Measurements from ENCODE around the gene NEK8.

The NEK8 gene

GRCh38 chr17:28744972-28745785 lies 16.6 kb downstream of the NEK8 start:
- no peak for DNase-seq (ENCODE audit: low read depth)

DNA sequence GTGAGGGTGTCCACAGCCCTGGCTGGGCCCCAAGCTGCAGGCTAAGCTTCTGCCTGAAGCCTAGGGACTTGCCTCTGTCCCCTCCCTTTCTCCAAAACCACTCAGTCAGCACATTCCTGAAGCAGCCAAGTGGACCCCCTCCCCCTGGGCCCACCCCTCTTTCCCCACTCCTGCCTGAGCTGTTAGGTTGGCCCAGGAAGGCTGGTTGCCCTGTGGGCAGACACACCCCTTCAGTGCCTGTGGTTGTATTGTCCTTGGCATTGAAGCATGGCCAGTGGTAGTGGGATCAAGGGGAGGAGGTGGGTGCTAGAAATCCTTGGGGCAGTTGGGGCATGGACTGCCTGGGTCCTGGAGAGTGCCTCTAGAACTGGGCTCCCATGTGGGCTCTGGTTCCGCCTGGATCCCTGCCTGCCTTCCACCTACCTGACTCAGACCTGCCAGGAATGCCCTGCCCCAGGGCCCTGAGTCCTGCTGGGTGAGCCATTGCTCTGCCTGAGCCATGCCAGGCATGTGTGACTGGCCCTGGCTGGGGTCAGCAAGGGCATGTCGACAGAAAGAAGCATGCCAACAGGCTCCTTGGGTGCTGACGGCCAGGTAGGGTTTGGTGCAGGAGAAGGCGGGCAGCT lies 17.3 kb downstream of the NEK8 start:
- no peak for DNase-seq (ENCODE audit: low read depth)

GRCh38 chr17:28746611-28747050 lies 18.0 kb downstream of the NEK8 start:
- DNase-seq (ENCODE audit: low read depth) = no peak

- no peak for DNase-seq (ENCODE audit: low read depth)
Measured at GRCh38 chr17:28747051-28747691, 18.6 kb downstream of the NEK8 start.

DNA sequence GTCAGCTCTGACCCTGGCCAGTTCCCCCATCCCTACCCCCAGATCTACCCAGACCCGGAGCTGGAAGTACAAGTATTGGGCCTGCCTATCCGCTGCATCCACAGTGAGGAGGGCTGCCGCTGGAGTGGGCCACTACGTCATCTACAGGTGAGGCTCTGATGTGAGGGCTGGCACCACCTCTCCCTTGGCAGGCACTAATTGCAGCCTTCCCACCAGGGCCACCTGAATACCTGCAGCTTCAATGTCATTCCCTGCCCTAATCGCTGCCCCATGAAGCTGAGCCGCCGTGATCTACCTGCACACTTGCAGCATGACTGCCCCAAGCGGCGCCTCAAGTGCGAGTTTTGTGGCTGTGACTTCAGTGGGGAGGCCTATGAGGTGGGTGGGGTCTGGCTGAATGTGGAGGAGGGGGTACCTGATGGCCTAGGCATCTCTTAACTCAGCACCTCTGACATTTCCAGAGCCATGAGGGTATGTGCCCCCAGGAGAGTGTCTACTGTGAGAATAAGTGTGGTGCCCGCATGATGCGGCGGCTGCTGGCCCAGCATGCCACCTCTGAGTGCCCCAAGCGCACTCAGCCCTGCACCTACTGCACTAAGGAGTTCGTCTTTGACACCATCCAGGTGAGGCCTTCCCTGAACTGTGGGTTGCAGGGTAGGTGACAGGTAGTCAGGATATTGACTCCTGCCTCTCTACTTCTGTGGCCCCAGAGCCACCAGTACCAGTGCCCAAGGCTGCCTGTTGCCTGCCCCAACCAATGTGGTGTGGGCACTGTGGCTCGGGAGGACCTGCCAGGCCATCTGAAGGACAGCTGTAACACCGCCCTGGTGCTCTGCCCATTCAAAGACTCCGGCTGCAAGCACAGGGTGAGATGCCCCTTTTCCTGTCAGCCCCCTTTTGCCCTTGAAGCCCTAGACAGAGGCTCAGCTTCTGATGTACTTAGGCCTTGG lies 19.5 kb downstream of the NEK8 start:
- no peak for DNase-seq (ENCODE audit: low read depth)

DNA sequence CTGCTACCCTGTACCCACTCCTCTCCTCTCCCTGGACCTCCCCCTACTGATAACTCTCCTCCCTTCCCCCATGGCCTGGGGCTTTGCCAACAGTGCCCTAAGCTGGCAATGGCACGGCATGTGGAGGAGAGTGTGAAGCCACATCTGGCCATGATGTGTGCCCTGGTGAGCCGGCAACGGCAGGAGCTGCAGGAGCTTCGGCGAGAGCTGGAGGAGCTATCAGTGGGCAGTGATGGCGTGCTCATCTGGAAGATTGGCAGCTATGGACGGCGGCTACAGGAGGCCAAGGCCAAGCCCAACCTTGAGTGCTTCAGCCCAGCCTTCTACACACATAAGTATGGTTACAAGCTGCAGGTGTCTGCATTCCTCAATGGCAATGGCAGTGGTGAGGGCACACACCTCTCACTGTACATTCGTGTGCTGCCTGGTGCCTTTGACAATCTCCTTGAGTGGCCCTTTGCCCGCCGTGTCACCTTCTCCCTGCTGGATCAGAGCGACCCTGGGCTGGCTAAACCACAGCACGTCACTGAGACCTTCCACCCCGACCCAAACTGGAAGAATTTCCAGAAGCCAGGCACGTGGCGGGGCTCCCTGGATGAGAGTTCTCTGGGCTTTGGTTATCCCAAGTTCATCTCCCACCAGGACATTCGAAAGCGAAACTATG lies 20.4 kb downstream of the NEK8 start:
- no peak for DNase-seq (ENCODE audit: low read depth)

DNA sequence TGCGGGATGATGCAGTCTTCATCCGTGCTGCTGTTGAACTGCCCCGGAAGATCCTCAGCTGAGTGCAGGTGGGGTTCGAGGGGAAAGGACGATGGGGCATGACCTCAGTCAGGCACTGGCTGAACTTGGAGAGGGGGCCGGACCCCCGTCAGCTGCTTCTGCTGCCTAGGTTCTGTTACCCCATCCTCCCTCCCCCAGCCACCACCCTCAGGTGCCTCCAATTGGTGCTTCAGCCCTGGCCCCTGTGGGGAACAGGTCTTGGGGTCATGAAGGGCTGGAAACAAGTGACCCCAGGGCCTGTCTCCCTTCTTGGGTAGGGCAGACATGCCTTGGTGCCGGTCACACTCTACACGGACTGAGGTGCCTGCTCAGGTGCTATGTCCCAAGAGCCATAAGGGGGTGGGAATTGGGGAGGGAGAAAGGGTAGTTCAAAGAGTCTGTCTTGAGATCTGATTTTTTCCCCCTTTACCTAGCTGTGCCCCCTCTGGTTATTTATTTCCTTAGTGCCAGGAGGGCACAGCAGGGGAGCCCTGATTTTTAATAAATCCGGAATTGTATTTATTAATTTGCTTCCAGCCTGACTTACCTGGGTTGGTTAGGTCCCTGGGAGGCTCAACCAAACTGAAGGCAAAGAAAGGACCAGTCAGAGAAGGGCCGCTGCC lies 21.1 kb downstream of the NEK8 start:
- DNase-seq (ENCODE audit: low read depth) = no peak

DNA sequence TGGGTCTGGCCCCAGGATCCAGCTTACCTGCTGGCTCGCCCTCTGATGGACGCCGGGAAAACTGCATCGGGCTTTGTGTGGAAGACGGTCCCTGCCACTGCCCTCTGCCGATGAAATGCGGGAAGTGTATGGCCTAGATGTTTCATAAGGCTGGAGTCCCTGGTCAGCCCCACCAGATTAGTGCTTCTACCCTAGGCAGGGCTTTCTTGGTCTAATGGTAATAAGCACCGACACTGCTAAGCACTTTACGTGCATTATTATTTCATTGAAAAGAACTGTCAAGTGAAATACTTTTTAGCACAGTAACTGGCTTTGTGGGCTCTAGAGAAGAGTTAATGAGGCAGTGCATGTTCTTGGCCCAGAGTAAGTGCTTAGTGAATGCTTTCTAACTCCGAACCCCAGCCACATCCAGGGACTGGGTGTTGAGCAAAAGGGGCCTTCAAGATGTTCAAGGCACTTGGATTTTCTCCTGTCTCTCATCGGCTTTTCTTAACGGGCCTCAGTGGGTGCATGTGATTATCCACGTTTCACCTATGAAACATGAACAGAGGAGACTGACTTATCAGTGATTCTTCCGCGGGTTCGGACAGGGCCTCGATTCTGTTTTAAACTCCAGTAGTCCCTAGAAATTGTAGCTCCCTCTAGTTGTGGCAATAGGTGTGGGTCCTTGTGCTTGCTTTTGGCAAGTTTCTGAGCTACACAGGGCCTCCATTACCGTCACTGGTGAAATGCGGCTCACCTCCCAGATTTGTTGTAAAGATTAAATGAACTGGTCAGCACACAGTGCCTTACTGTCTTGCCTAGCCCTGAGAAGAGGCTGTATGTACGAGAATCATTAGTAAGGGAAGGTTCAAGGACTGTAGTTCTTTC lies 21.8 kb downstream of the NEK8 start:
- DNase-seq (ENCODE audit: low read depth) = peak; percentile 66

DNA sequence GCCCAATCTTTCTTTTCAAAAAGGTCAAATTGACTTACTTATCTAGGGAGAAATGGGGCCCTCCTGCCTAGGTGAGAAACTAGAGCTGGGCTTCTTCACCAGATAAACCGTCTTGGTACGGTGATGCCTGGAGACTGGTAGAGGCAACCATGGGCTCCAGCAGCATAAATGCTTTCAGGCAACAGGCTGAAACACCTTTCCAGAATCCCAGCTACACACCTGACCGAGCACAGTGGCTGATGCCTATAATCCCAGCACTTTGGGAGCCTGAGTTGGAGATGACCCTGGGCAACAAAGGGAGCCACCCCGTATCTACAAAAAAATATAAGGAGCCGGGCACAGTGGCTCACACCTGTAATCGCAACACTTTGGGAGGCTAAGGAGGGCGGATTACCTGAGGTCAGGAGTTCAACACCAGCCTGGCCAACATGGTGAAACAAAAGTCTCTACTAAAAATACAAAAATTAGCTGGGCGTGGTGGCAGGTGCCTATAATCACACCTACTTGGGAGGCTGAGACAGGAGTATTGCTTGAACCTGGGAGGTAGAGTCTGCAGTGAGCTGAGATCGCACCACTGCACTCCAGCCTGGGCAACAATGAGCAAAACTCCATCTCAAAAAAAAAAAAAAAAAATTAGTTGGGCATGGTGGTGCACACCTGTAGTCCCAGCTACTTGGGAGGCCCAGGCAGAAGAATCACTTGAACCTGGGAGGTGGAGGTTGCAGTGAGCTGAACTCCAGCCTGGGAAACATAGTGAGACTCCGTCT lies 23.2 kb downstream of the NEK8 start:
- DNase-seq (ENCODE audit: low read depth) = no peak

- no peak for DNase-seq (ENCODE audit: low read depth)
Measured at GRCh38 chr17:28755486-28755885, 26.9 kb downstream of the NEK8 start.

GRCh38 chr17:28756049-28756804 lies 27.6 kb downstream of the NEK8 start:
- no peak for DNase-seq (ENCODE audit: low read depth)

GRCh38 chr17:28758411-28759121 lies 30.0 kb downstream of the NEK8 start:
- no peak for DNase-seq (ENCODE audit: low read depth)

GRCh38 chr17:28759256-28759865 lies 30.8 kb downstream of the NEK8 start:
- DNase-seq (ENCODE audit: low read depth) = no peak

DNA sequence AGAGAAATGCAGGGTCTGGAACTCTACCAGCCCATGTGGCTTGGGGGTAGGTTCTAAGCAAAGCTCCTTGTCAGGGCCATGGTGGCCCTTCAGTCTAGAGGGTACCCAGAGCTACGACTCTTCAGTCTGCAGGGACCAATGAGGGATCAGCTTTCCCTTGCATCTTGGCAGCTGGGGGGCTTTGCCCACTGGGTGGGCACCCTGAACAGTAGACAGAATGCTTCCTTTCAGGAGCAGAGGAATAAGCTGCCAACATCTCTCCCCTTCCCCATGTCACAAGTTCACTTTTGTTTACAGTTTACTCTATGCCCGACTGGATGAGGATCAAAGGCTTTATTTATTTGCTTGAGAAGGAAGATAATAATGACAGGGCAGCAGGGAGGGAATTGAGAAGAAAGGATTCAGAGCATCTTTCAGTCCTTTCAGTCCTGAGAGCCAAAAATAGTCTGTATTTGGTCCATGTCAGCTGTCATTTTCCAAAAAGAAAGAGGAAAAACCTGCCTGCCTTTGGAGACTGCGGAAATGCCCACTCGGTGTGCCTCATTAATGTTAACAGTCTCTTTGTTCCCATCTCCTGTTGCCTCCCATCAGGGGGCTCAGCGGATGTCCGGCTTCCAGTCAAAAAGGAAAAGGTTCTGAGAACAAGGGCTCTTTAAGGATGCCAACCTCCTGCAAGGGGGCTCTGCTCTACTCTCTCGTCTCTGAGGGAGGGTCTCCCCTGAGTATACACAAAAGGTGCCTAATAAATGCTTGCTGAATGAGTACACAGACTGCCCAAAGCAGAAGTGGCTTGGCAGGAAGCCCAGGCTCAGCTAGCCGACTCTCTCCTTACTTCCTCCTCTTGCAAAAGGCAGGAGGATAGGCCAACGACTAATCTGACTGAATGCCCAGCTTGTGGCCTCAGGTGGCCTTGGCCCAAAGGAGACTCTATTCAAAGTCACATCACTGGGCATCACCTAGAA lies 32.3 kb downstream of the NEK8 start:
- DNase-seq (ENCODE audit: low read depth) = no peak

DNA sequence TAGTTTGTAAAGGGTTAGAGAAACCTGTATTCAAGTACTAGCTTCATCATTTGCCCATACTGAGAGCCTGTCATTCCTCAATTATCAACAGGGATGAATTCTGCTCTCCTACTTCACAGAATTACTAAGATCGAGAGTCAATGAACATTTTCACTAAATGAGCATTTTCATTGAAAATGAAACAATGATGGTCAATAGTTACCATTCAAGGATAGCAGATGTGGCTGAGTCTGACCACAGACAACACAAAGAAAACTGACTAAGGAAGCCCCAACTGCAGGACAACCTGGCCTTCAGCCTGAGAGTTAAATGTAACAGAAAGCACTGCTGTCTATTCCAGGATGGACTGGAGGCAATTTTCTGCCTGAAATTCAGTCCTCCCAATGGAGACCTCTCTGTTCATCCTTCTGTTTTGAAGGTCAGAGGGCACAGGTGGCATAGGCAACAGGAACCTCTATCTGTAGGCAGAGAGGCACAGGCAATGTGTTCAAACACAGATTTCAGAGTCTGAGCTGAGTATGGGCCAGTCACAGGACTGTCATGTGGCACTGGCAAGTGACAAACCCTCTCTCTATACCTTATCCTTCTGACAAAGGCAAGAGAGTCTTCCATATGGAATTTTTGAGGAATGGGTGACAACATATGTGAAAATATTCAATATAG lies 34.7 kb downstream of the NEK8 start:
- no peak for DNase-seq (ENCODE audit: low read depth)
